Measurements from ENCODE around the gene FCSK. TPM values are rescaled to one million over a fixed set of nuclear protein-coding genes. Genes with fewer than 3 reads are reported as not detected.
"Not testable (repeated sequence)": the region's sequence is repeated elsewhere in the genome, so short reads cannot be mapped to it uniquely, and the experiment has no call there.

Gene FCSK
- total RNA-seq, 1 experiment from 2014 or later, result 13.7 TPM

DNA sequence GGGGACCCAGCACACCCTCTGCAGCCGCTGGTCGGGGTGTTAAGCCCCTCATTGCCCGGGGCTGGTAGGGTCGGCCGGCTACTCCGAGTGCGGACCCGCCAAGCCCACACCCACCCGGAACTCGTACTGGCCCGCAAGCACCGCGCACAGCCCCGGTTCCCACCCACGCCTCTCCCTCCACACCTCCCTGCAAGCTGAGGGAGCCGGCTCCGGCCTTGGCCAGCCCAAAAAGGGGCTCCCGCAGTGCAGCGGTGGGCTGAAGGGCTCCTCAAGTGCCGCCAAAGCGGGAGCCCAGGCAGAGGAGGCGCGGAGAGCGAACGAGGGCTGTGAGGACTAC lies 3.4 kb upstream of the FCSK start:
- BruUV-seq (replicated peaks); H3K9me3 Mint-ChIP-seq (ENCODE audit: unreplicated experiment); H3K4me3 Mint-ChIP-seq (ENCODE audit: unreplicated experiment); CTCF ChIA-PET; H3K36me3 Mint-ChIP-seq (ENCODE audit: insufficient read depth, unreplicated experiment); H3K4me1 Mint-ChIP-seq (ENCODE audit: insufficient read depth, unreplicated experiment); DNase-seq (ENCODE audit: unreplicated experiment); intact Hi-C loops (cut with micrococcal nuclease); H3K27ac Mint-ChIP-seq (ENCODE audit: low read depth, unreplicated experiment); H3K27me3 Mint-ChIP-seq (ENCODE audit: insufficient read depth, unreplicated experiment): not testable (repeated sequence)
- POLR2A ChIA-PET, result interaction anchor here (1.3 kb wide), 1 partner anchor 71 kb away, joined by 5 read pairs; no protein-coding TSS in a partner anchor

DNA sequence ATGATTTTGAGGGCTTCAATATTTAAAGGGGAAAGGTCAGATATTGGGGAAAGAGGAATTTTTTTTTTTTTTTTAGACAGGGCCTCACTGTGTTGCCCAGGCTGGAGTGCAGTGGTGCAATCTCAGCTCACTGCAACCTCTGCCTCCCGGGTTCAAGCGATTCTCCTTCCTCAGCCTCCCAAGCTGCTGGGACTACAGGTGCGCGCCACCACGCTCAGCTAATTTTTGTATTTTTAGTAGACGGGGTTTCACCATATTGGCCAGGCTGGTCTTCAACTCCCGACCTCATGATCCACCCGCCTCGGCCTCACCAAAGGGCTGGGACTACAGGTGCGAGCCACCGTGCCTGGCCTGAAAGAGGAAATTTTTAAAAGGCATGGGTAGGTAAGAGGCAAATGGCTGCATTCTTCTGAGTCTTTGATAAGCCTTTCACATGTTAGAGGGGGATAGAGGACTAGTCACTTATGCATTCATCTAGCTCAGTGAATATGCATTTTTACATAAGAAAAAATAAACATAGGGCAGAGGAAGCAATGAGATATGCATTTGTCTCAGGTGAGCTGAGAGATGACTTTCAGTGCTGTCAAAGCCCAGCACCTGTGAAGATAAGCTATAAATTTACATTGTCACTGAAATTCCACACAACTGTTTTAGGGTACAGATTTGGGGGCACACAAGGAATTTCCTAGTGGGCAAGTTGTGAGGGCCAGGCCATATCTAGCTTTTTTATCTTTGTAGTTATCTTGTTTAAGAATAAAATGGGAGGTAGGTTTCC lies 1.1 kb upstream of the FCSK start:
- intact Hi-C loops (cut with micrococcal nuclease), result no loop called here
- Mint-ChIP-seq H3K27me3 (ENCODE audit: insufficient read depth, unreplicated experiment) (no peaks in the 10 kb centered on the region), H3K4me1 (ENCODE audit: insufficient read depth, unreplicated experiment) (peaks cover 6% of the 10 kb centered on the region), H3K9me3 (ENCODE audit: unreplicated experiment) (no peaks in the 10 kb centered on the region), H3K27ac (ENCODE audit: low read depth, unreplicated experiment) (peak overlapping the region; percentile 89), H3K4me3 (ENCODE audit: unreplicated experiment) (peak overlapping the region; percentile 92), H3K36me3 (ENCODE audit: insufficient read depth, unreplicated experiment) (peaks cover 6% of the 10 kb centered on the region)
- BruUV-seq (replicated peaks), result TSS peak; percentile 56
- no peak for TF ChIP-seq CTCF (IDR thresholded peaks at IDR 0.05; ENCODE audit: unreplicated experiment)
- CTCF ChIA-PET, result interaction anchor here (0.6 to 1.8 kb wide), 7 partner anchors 61 to 1085 kb away, joined by 3 to 6 read pairs (median 4); no protein-coding TSS in a partner anchor
- POLR2A ChIA-PET, result interaction anchor here (0.6 to 4.1 kb wide), 16 partner anchors 11 to 1450 kb away, joined by 3 to 55 read pairs (median 4); partner anchors contain the start of genes COG4, DDX19A and ST3GAL2
- DNase-seq (ENCODE audit: unreplicated experiment), result no peak

- Mint-ChIP-seq H3K9me3 (ENCODE audit: unreplicated experiment) (no peaks in the 10 kb centered on the region), H3K27me3 (ENCODE audit: insufficient read depth, unreplicated experiment) (no peaks in the 10 kb centered on the region), H3K36me3 (ENCODE audit: insufficient read depth, unreplicated experiment) (peaks cover 6% of the 10 kb centered on the region), H3K27ac (ENCODE audit: low read depth, unreplicated experiment) (peak overlapping the region; percentile 89), H3K4me1 (ENCODE audit: insufficient read depth, unreplicated experiment) (peaks cover 6% of the 10 kb centered on the region), H3K4me3 (ENCODE audit: unreplicated experiment) (peak overlapping the region; percentile 92)
- ChIA-PET CTCF (interaction anchor here (0.6 to 1.8 kb wide), 7 partner anchors 47 to 1085 kb away, joined by 3 to 6 read pairs (median 4); no protein-coding TSS in a partner anchor), POLR2A (interaction anchor here (0.6 to 4.1 kb wide), 16 partner anchors 11 to 1449 kb away, joined by 3 to 55 read pairs (median 4); partner anchors contain the start of genes COG4, DDX19A and ST3GAL2)
- TF ChIP-seq CTCF (IDR thresholded peaks at IDR 0.05; ENCODE audit: unreplicated experiment), result no peak
- intact Hi-C loops (cut with micrococcal nuclease), result loop anchor here (2.0 kb wide), 2 partner anchors 59 to 73 kb away; no protein-coding TSS in a partner anchor
- no peak for DNase-seq (ENCODE audit: unreplicated experiment)
- BruUV-seq (replicated peaks), result no TSS peak
Observed at GRCh38 chr16:70453892-70454221, 538 bp upstream of the FCSK start.

DNA sequence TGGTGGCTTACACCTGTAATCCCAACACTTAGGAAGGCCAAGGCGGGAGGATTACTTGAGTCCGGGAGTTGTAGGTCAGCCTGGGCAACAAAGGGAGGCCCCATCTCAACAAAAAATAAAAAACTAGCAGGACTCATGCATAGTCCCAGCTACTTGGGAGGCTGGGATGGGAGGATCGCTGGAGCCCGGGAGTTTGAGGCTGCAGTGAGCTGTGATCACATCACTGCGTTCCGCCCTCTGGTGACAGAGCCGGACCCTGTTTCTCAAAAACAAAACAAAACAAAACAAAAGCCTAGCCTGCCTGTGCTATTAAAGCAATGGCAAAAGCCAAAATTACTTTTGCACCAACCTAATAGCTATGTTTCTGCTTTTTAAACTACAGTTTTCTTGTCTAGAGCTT lies 1.5 kb downstream of the FCSK start:
- Mint-ChIP-seq H3K4me1 (ENCODE audit: insufficient read depth, unreplicated experiment) (peaks cover 6% of the 10 kb centered on the region), H3K27me3 (ENCODE audit: insufficient read depth, unreplicated experiment) (no peaks in the 10 kb centered on the region), H3K4me3 (ENCODE audit: unreplicated experiment) (no peak overlapping the region), H3K36me3 (ENCODE audit: insufficient read depth, unreplicated experiment) (peaks cover 6% of the 10 kb centered on the region), H3K9me3 (ENCODE audit: unreplicated experiment) (no peaks in the 10 kb centered on the region), H3K27ac (ENCODE audit: low read depth, unreplicated experiment) (no peak overlapping the region)
- intact Hi-C loops (cut with micrococcal nuclease), result loop anchor here (2.0 kb wide), 2 partner anchors 61 to 75 kb away; no protein-coding TSS in a partner anchor
- BruUV-seq (replicated peaks), result no TSS peak
- ChIA-PET CTCF (interaction anchor here (0.6 to 1.5 kb wide), 3 partner anchors 16 to 75 kb away, joined by 3 to 7 read pairs (median 3); no protein-coding TSS in a partner anchor), POLR2A (interaction anchor here (3.4 to 4.1 kb wide), 2 partner anchors 64 to 76 kb away, joined by 14 to 55 read pairs; no protein-coding TSS in a partner anchor)
- no peak for TF ChIP-seq CTCF (IDR thresholded peaks at IDR 0.05; ENCODE audit: unreplicated experiment)
- DNase-seq (ENCODE audit: unreplicated experiment), result no peak

All from MCF 10A (cell line).